GM21381 (cell line): ENCODE results near the gene CMKLR1.

Experiments used
- ATAC-seq: cut with Tn5 transposase; IDR thresholded peaks from one replicate; pipeline ENCODE4 v1.9.1; 2021; ENCODE audit warnings: mild to moderate bottlenecking, moderate library complexity; ENCODE audit not compliant: unreplicated experiment

Gene CMKLR1

DNA sequence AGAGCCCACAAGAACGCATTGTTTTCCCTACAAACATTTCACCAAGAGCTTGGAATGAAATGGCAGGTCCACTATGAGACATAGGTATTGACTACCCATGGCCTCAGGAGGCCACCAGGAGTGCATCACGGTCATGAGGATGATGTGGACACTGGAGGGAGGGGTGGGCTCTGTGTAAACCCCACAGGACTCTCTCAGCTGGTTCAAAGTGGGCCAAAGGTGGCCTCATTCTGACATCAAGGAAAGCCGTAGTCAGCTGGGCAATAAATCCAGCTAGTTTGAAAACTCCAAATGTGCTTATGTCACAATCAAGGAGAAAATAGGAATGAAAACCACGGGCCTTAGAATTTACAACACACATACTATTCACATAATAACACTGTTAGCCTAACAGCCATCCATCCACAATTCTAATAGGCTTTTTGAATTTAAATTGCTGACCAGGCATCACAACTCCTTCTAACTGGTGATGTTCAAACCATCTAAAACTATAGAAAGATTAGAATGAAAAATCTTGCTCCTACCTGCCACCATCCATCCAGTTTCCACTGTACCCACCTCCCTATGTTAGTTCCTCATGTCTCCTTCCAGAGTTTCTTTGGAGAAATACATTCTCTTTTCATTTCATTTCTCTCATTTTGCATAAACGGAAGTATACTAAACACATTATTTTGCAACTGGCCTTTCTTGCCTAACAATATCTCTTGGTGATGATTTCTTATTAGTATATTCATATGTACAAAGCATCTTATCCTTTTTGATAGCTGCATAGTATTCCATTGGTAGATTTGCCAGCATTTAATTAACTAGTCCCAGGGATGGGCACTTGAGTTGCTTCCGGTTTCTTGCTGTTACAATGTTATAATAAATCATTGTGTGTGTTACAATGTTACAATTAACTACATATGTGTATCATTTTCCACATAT is 21.5 kb downstream of the CMKLR1 start:
- no peak for ATAC-seq

DNA sequence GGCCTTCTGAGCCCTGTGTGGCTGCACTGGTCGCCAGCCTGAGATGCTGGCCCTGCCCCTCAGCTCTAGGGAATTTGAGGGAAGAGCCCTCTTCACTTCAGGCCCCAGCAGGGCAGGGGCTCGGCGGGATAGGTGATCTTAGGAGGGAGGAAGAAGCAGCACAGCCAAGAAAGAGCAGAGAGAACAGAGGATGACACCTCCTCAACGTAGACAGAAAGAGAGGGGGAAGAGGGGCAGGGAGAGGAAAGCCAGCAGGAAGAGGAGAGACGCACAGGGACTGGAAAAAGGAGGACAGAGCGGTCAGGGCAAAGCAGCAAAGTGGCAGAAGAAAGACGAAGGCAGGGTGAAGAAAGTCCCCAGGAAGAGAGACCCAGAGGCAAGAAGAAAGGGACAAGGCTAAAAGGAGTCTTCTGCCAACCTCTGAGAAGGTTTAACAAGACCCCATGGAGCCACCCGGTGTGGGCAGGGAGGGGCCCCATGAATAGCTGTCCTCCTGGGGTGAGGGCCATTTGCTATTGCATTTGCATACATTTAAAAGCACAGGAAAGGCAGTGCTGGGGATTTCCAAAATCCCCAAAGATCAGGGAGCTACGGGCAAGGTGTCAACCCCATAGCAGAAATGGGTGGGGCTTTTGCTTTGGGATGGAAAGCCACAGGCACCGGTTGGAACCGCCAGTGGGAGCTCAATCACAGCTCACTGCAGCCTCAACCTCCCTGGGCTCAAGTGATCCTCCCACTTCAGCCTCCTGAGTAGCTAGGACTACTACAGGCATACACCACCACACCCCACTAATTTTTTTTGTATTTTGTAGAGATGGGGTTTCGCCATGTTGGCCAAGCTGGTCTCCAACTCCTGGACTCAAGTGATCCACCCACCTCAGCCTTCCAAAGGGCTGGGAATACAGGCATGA is 22.7 kb downstream of the CMKLR1 start:
- ATAC-seq = no peak

DNA sequence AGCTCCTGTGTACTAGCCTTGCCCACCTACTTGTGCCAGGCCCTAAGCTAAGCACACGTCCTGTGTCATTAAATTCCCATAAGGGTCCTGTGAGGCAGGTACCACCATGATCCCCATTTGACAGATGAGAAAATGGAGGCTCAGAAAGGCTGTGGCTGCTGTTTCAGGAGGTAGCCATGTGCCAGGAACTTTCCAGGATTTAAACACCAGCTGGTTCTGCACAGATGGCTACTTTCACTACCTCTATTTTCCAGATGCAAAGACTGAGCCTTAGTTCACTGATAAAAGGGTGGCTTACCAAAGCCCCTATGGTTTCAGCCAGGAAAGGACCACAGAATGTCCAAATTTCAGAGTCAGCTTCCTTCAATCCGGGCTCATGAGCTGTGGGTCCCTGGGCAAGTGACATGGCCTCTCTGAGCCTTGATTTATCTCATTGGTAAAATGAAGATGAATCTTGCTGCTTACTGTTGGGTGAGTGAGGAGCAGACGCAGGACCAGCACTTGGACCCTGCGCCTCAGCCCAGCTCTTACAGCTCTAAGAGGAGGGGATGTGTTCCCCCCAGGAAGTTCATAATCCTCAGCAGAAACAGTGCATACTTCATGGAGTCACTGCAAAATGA is 23.5 kb downstream of the CMKLR1 start:
- ATAC-seq = no peak

DNA sequence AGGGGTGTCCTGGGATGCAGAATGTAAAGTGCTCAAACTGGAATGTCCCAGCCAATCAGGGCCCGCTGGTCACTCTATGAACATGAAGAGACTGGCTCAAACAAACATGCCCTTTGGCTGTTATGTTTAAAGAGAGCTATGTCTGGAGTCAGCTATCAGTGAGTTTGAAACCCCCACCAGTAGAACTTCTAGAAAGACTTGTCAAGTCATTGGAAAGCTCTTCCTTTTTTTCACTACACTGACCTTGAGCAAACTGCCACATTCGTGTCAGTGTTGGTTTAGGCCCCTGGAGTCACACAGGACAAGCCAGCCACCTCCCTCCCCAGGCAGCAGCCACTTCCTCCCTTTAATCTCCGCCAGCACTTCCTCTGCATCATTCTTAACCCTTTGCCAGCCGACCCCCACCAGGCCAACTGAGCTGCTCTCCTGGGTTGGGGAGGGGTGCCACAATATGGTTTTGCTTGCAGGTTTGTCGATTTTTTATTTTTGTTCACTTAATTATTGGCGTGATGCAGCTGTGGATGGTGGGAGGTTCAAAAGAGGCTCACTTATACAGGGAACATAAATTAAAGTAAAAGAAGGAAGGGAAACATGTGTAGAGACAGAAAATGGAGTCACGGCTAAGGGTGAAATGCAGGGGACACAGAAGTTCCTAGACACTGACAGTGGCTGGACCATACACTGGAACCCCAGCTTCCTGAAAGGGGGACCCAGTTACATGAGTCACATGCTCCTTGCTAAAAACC is 25.3 kb downstream of the CMKLR1 start:
- no peak for ATAC-seq

DNA sequence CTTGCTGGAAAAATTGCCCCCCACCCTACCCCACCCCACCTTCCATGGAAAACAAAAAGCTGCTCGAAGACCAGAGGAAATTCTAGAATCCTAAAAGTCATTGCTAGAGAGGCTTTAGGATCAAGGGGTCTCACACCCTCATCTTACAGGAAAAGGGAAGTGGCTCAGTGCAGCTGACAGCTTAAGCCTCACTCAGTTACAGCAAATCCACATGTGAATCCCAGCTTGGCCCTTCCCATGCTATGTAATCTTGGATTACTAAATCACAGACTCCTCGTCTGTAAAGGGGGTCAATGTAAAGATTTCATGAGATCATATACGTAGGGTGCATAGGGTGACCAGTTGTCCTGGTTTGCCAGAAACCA is 25.9 kb downstream of the CMKLR1 start:
- no peak for ATAC-seq

DNA sequence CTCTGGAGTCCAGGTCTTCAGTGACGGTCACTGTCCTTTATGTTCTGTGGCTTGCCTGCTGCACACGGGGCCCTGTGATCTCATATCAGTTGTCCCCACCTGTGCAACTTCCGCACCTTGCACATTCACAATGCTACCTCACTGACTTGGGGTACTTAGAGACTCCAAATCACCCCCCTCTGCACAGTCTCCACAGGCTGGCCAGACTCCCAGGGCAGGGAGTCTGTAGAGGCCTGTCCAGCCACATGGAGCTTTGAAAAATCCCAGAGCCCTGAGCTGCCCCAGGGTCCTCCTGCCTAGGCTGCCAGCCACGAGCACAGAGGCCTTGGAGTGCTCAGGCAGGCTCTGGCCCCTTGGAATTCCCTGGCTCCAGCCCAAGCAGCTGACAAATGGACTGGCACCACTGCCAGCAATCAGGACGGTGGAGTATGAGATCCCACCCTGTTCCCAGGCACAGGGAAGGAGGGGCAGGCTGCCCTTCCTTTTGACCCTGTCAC is 26.4 kb downstream of the CMKLR1 start:
- ATAC-seq = no peak

DNA sequence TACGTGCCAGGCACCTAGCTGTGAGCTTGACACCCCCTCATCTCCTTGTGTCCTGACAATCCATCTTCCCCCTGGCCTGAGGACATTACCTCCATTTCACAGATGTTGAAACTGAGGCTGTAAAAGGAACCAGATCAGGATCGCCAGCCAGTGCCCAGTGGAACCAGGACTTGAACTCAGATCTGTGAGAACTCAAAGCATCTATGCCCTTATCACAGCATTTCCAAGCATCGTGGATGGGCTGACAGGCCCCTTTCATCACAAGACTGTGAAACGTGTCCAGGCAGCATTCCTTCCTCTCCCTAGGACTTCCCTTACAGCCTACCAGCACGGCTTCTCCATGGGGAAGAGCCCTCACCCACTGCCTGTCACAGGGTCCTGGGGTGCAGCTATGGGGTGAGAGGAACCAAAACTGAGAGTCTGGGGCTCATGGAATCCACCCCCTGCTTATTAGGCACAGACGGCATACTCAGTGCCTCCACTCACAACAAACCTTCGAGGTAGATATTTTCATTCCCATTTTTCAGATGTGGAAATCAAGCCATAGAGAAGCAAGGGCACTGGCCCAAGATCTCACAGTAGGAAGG is 26.9 kb downstream of the CMKLR1 start:
- ATAC-seq = no peak

DNA sequence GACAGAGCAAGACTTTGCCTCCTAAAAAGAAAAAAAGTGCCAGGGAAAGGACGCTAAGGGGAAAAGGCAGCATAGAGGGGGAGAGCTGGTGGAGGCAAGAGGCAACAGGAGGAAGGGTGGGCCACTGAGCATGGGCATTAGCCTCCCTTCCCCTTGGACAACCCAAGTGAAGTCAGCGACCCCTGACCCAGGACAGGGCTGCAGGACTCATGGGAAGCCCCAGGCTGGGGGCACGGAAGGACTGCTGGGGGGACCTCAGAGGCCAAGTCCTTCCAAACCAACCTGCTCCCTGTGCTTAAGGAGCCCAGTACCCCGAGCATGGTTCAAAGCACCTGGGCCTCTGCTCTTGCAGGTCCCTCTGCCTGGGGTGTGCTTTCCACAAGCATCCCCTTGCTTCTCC is 27.5 kb downstream of the CMKLR1 start:
- no peak for ATAC-seq

DNA sequence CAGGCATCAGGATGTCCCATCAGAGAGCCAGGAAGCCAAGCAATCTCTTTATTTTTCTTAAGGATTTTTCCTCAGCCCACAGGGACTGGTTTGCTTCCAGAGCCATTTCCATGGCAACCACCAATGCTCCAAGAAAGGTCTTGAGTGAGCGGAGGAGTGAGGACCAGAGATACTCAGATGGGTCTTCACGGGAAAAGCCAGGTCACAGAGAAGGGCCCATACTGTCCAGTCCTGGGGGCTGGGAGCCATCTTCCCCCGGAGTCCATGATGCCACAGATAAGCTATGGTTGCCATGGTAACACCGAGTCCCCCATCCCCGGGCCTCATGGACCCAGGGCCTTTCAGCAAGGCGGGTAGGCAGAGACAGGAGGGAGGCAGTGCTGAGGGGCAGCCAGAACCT is 28.6 kb downstream of the CMKLR1 start:
- no peak for ATAC-seq

DNA sequence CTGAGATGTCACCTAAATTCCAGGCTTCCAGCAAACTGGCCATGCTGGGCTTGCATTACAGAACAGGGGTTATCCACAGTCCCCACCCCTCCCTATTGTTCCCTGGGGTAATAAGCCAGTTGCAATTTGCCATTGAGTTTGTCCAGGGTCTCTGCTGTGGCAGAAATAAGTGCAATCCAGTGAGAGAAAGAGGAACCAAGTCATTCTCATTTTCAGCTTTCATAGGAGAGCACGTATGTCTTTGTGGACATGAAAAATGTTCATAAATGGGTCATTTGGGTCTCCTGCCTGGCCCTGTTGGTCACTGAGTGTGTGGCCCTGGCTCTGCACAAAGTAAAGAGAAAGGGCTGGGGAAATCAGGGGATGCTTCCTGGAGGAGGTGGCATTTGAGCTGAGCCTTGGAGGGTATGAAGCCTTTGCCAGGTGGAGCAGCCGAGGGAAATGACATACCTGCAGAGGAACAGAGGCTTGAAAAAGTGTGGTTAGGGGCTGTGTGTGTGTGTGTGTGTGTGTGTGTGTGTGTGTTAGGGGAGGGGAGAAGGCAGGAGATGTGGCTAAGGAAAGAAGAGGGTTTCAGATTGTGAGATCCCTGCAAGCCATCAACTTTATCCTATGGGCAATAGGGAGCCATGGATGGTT is 29.3 kb downstream of the CMKLR1 start:
- ATAC-seq = no peak

DNA sequence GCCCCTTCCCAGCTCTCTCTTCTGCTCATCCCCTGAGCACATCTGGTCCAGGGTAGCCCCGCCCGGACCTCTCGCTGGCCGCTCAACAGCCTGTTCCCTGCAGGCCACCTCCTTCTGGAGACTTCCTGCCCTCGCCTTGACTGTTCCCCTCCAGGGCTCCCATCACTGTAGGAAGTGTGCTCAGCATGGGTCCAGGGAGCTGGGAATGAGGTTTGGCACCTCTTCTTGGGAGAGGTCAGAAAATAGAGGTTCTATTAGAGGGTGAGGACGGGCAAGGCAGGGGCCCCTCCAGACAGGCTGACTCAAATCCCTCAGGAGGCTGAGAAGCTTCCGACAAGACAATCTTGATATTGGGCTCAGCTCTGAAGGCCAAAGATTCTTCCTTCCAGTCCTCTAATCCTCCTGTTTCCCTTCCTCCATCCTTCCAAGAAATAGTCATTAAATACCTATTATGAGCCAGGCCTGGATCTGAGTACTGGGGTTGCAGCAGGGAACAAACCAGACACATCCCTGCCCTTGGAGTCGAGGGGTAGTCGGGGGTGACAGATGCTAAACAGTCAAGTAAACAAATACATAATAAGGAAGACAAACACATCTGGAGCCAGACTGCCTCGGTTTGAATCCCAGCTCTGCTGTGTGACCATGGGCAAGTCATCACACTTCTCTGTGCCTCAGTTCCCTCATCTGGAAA is 30.6 kb downstream of the CMKLR1 start:
- no peak for ATAC-seq

DNA sequence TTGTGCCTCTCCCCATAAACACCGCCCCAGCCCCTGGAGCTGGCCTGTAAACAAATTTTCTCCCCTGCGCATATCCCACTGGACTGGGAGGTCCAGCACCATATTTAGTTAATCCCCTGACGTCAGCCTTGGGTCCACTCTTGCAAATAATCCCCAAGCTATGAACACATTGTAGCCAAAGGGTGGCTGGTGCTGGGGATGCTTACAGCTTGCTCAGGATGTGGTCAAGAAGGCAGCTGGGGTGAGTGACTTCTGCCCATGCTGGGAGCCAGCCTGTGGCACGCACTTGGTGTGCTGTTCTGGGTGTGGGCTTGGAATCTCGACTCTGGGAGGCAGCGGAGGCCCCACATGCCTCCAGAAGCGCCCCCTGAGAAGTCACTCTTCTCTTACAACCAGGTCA is 32.1 kb downstream of the CMKLR1 start:
- no peak for ATAC-seq

DNA sequence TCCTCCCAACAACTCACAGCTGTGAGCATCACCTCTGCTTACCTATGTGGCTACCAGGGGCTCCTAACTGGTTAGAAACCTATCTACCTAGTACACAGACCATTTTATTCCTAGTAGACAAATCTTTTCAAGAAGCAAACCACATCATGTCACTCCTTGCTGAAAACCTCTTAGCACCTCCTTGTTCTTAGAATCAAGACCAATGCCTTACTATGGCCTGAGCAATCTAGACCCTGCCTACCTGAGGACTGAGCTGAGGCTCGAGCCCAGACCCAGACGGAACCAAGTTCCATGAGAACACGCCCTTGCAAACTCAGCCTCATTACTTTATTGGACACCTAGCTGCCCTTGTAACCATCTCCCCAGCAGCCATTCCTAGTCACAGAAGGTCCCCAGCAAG is 32.6 kb downstream of the CMKLR1 start:
- ATAC-seq = no peak

DNA sequence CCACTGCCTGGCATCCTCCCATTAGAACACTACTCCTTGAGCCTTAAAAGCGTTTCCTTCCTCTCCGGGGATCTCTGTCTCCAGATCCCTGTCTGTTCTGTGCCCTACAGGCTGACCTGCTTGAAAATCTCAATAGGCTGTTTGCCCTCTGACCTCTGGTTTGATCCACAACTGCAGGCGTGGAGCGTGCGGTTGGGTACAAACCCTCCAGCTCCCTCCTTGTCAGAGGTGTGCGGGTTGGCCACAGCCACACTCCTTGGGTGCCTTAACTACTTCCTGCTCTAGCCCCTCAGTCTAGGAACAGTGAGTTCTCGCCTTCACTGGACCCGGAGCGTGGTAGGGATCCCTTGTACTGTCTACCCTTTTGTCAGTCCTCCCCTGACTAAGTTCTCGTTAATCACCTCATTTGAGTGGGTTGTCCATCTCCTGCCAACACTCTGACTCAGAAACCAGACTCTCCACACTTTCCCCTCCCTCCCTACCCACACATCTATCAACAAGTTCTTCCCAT is 33.1 kb downstream of the CMKLR1 start:
- no peak for ATAC-seq

DNA sequence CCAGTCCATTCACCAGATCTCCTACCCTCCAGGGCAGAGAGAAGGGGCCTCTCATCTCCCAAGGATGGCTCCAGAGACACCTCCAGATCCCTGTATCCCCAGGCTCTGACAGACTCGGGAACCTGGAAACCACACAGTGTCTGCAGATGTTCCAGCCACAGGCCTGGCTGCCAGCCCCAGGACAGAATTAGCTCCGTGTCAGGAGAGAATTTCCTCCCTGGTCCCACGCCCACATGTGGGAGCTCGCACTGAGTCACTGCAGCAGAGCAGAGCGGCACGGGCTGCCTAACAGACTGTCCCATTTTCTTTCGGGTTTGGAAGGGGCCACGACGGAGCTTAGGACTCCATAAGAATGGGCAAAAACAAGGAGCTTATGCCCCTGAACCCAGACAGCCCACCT is 33.6 kb downstream of the CMKLR1 start:
- no peak for ATAC-seq

DNA sequence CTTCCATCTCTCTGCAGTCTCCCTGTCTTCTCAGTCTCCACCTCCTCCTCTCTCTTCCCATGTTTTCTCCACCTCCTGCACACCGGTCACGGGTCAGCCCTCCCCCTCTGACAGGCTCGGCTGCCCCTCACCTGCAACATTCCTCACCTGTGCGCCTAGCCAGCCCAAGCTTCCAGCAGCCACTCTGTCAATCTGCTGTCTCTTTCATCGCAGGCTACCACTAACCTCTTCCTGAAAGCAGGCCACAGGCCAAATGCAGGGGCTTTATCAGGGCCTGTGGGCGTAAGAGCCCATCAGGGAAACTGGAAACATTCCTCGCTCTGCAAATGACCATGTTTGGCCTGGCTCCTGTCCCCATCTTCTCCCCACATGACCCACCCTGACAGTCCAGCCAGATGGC is 34.5 kb downstream of the CMKLR1 start:
- no peak for ATAC-seq

DNA sequence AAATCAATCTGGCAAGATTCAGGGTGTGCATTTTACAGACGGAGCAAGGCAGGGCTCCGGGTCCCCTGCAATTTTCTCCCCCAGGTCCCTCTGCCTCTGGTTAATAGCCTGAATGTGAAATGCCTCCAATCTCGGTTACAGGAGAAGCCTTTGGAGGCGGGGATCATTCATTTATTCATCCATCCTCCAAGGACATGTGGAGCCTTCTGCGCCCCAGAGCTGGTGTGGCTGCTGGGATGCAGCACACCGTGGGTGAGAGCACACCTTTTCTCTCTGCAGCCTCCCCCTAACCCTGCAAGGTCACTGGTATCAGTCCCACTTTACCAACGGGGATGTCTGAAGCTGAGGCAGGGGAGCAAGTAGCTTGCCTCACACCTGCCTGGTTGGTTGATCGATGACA is 35.4 kb downstream of the CMKLR1 start:
- ATAC-seq = no peak

DNA sequence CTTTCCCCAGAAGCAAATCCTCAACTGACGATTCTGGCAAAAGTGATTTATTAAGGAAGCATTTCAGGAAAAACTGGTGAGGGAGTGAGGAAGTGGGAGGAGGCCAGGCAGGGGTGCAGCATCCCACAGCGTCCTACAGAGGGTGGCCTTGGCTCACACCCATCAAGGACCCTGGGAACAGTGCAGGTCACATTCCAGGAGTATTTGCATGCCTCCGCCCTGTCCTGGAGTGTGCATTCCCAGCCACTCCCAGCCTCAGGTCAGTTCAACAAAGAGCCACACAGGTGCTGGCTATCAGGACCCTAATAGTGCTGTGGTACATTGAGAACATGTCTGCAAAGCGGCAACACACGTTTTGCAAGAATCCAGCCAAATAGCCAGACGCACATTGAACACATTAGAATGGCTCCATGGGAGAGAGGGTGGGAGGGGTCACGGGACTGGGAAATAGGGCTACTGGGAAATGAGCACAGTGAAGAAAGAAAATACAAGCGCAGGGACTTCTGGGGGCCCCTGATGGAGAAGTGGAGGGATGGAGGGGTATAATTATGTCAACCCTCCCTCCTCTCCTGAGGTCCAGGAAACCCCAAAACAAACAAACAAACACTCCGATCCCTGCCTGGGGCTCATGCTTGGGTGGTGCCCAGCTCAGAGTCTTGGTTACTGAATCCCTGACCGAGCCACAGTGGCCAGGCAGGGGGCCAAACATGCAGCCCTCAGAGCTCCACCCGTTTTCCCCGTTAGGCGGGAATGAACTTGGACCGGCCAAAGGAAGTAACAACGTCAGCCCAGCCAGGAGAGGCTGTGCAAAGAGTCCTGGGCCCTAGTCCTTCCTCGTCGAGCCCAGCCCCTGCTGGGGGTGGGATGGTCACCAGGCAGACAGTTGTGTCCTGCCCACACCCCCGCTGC is 36.5 kb downstream of the CMKLR1 start:
- ATAC-seq = no peak
